Urinary bladder (tissue), 4 donors: ENCODE results near the gene RFX1. TPM values are rescaled to one million over a fixed set of nuclear protein-coding genes. Genes with fewer than 3 reads are reported as not detected.
A peak's percentile ranks its signal among the peaks of the same experiment; 100 is the strongest.
"Not testable (repeated sequence)": the region's sequence is repeated elsewhere in the genome, so short reads cannot be mapped to it uniquely, and the experiment has no call there.

Experiments
- DNase-seq: peaks from one replicate; pipeline ENCODE4 v3.0.0-alpha.2; 2015; ENCODE audit errors: extremely low spot score
- H3K27ac ChIP-seq: one replicate; pipeline ENCODE4 v1.5.1; 2013; ENCODE audit warnings: low read depth, mild to moderate bottlenecking, moderate library complexity
- H3K36me3 ChIP-seq: one replicate; pipeline ENCODE4 v1.6.1; 2013; ENCODE audit warnings: mild to moderate bottlenecking, moderate library complexity; ENCODE audit not compliant: insufficient read depth
- H3K4me1 ChIP-seq: one replicate; pipeline ENCODE4 v1.6.1; 2013; ENCODE audit warnings: mild to moderate bottlenecking, moderate library complexity; ENCODE audit not compliant: insufficient read depth
- H3K4me3 ChIP-seq: one replicate; pipeline ENCODE4 v1.5.1; 2013; ENCODE audit warnings: low read depth, low read length
- WGBS: extraction: QIAGEN DNeasy Blood & Tissue Kit; methylation state at CpG from one replicate; pipeline ENCODE4 v1.1.7; 2013; 5-methylcytosine and 5-hydroxymethylcytosine counted together
- polyA plus RNA-seq: library from polyadenylated mRNA; stranded (reverse); fragments of 200-250 nt; gene quantifications from one replicate; pipeline ENCODE4 v1.2.3, GENCODE V29; 2013
- total RNA-seq: library from RNA; depleted of rRNA; stranded (reverse); fragments of >200 nt; gene quantifications from one replicate; pipeline ENCODE4 v1.2.3, GENCODE V29; 2014
- donor health status: healthy with polysubstance abuse.
- donor health status: healthy.

RFX1 gene
- total and polyA plus RNA-seq, 2 donors = 2.9 to 8.1 TPM

DNA sequence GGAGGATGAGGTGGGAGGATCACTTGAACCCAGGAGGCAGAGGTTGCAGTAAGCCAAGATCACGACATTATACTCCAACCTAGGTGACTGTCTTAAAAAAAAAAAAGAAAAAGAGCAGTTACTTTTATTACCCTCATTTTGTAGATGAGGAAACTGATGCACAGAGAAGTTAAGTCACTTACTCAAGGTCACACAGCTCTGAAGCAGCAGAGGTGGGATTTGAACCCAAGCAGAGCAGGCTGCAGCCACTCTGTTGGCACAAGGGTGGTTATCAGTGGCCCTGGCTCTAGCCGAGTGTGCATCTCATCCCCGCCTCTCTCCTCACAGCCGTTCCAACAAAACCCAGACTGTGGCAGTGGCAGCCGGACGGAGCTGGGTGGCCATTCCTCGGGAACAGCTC, 33.1 kb upstream of the RFX1 start:
- H3K4me3 ChIP-seq = no peak overlapping the region
- DNase-seq = no peak
- H3K27ac ChIP-seq = no peak overlapping the region
- 84% methylated on average over 7 of the region's 7 CpGs for WGBS
- no peaks in the 10 kb centered on the region for H3K4me1 ChIP-seq
- peaks cover 2% of the 10 kb centered on the region for H3K36me3 ChIP-seq

GRCh38 chr19:14035706-14036105, 29.6 kb upstream of the RFX1 start:
- Histone ChIP-seq H3K27ac (no peak overlapping the region), H3K4me3 (no peak overlapping the region), H3K4me1 (no peaks in the 10 kb centered on the region), H3K36me3 (peaks cover 2% of the 10 kb centered on the region)
- no peak for DNase-seq
- 81% methylated on average over 7 of the region's 7 CpGs for WGBS

DNA sequence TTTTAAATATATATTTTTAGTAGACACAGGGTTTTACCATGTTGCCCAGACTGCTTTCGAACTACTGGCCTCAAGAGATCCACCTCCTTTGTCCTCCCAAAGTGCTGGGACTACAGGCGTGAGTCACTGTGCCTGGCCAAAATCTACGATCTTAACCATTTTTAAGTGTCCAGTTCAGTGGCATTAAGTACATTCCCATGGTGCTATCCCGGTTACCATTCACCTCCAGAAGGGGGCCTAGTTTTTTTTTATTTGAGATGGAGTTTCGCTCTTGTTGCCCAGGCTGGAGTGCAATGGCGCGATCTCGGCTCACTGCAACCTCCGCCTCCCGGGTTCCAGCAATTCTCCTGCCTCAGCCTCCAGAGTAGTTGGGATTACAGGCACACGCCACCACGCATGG, 29.0 kb upstream of the RFX1 start:
- WGBS = 89% methylated on average over 12 of the region's 12 CpGs
- not testable (repeated sequence) for H3K4me1 ChIP-seq, H3K36me3 ChIP-seq

DNA sequence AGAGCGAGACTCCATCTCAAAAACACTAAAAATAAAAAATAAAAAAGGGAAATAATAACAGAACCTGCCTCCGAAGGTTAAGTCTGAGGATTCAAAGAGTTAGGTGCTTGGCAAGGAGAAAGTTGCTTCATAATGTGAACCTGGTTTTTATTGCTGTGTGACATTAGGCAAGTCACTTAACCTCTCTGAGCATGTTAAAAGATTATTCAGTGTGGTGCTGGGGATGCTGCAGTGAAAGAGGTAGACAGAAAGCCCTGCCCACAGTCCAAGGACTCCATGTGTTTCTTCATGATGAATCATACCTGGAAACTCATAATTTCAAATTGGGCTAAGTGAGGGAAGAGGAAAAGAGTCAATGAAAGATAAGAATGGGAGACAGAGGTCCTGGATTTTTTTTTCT, 27.8 kb upstream of the RFX1 start:
- Histone ChIP-seq H3K4me3 (no peak overlapping the region), H3K4me1 (no peaks in the 10 kb centered on the region), H3K36me3 (peaks cover 2% of the 10 kb centered on the region), H3K27ac (no peak overlapping the region)
- DNase-seq = no peak
- WGBS = over 99% methylated on average over 2 of the region's 2 CpGs

More for the DNA sequence above, 29.0 kb upstream of the RFX1 start:
- not testable (repeated sequence) for DNase-seq, H3K27ac ChIP-seq, H3K4me3 ChIP-seq

GRCh38 chr19:14031719-14032480, 25.8 kb upstream of the RFX1 start, which contains the start of gene IL27RA:
TSS of gene IL27RA (plus strand) at chr19:14031762. CDS start at chr19:14031873, 111 bp downstream.
- under 1% methylated on average over 63 of the region's 63 CpGs for WGBS
- Histone ChIP-seq H3K36me3 (peaks cover 2% of the 10 kb centered on the region), H3K27ac (peak within 1 kb of the TSS; percentile 74), H3K4me3 (peak within 1 kb of the TSS; percentile 51), H3K4me1 (no peaks in the 10 kb centered on the region)
- no peak for DNase-seq

GRCh38 chr19:14030997-14031718, 25.0 kb upstream of the RFX1 start:
- no peak for DNase-seq
- peak overlapping the region; percentile 51 for H3K4me3 ChIP-seq
- H3K27ac ChIP-seq = no peak overlapping the region
- H3K36me3 ChIP-seq = peaks cover 1% of the 10 kb centered on the region
- WGBS = 21% methylated on average over 20 of the region's 20 CpGs
- no peaks in the 10 kb centered on the region for H3K4me1 ChIP-seq

DNA sequence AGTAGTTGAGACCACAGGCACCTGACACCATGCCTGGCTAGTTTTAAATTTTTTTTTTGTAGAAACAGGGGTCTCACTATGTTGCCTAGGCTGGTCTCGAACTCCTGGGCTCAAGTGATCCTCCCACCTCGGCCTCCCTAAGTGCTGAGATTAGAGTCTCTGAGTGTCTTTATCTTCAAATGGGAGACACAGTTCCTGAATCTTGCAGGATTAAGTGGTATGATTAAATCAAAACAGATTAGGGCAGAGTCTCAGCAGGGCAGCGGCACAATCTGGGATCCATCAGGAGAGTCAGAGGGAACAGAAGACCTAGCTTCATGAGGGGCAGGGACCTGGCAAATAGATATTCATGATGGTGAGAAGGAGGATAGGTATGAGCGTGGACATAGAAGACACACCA, 22.8 kb upstream of the RFX1 start:
- Histone ChIP-seq H3K27ac (no peak overlapping the region), H3K36me3 (no peaks in the 10 kb centered on the region), H3K4me3 (no peak overlapping the region), H3K4me1 (no peaks in the 10 kb centered on the region)
- no peak for DNase-seq
- WGBS = 64% methylated on average over 4 of the region's 4 CpGs

DNA sequence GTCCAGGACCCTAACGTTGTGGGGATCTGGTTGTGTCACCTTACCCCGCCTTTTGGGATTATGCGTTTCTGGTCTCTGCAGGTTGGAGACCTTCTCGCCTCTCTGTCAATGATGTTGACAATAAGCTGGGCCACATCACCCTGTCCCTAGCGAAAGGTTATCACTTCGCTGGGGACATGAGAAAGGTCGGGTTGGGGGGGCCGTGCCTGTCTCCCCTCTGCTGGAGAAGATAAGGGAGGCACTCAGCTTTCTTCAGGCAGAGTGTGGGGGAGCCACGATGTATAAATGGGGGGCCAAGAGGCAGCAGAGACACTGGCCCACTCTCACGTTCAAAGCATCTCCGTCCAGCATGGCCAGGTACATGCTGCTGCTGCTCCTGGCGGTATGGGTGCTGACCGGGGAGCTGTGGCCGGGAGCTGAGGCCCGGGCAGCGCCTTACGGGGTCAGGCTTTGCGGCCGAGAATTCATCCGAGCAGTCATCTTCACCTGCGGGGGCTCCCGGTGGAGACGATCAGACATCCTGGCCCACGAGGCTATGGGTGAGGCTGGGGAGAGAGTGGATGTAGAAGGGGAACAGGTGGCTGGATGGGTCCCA, 21.8 kb upstream of the RFX1 start, which contains the start of gene RLN3:
RLN3 (plus strand) TSS at position 293 of the 595 bp plus-strand sequence; CDS start at position 350, 57 bp downstream.
- H3K36me3 ChIP-seq = no peaks in the 10 kb centered on the region
- H3K27ac ChIP-seq = no peak within 1 kb of the TSS
- WGBS = 67% methylated on average over 24 of the region's 24 CpGs
- no peak within 1 kb of the TSS for H3K4me3 ChIP-seq
- H3K4me1 ChIP-seq = no peaks in the 10 kb centered on the region
- DNase-seq = no peak

GRCh38 chr19:14026652-14027192, 20.6 kb upstream of the RFX1 start:
- WGBS = 92% methylated on average over 5 of the region's 5 CpGs
- DNase-seq = not testable (repeated sequence)

GRCh38 chr19:14023404-14024235, 17.5 kb upstream of the RFX1 start:
- Histone ChIP-seq H3K4me3 (no peak overlapping the region), H3K36me3 (no peaks in the 10 kb centered on the region), H3K4me1 (no peaks in the 10 kb centered on the region), H3K27ac (no peak overlapping the region)
- 57% methylated on average over 9 of the region's 9 CpGs for WGBS
- no peak for DNase-seq

More at GRCh38 chr19:14026652-14027192, 20.6 kb upstream of the RFX1 start:
- not testable (repeated sequence) for H3K4me3 ChIP-seq, H3K36me3 ChIP-seq, H3K4me1 ChIP-seq, H3K27ac ChIP-seq

- WGBS = 71% methylated on average over 4 of the region's 4 CpGs
- H3K36me3 ChIP-seq = no peaks in the 10 kb centered on the region
- no peak overlapping the region for H3K27ac ChIP-seq
- H3K4me1 ChIP-seq = no peaks in the 10 kb centered on the region
- no peak for DNase-seq
- H3K4me3 ChIP-seq = no peak overlapping the region
Measured at GRCh38 chr19:14022469-14022868, 16.3 kb upstream of the RFX1 start.

GRCh38 chr19:14021474-14021873, 15.4 kb upstream of the RFX1 start:
- WGBS = 49% methylated on average over 5 of the region's 5 CpGs
- DNase-seq = no peak
- H3K4me1 ChIP-seq = no peaks in the 10 kb centered on the region
- H3K27ac ChIP-seq = no peak overlapping the region
- H3K4me3 ChIP-seq = no peak overlapping the region
- no peaks in the 10 kb centered on the region for H3K36me3 ChIP-seq

DNA sequence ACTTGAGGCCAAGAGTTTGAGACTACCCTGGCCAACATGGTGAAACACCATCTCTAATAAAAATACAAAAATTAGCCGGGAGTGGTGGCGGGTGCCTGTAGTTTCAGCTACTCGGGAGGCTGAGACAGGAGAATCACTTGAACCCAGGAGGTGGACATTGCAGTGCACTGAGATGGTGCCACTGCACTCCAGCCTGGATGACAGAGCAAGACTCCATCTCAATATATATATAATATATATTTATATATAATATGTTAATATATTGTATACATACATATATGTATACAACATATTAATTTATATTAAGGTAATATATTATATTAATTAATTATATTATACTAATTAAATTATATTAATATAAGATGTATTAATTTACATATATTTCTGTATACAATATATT, 13.6 kb upstream of the RFX1 start:
- H3K4me1 ChIP-seq, H3K4me3 ChIP-seq, H3K36me3 ChIP-seq, DNase-seq, H3K27ac ChIP-seq: not testable (repeated sequence)
- 89% methylated on average over 3 of the region's 3 CpGs for WGBS
